ENCODE measurements around the gene XYLT2. TPM values are rescaled to one million over a fixed set of nuclear protein-coding genes. Genes with fewer than 3 reads are reported as not detected.

Gene XYLT2
- total RNA-seq, 1 experiment from 2014 or later: 26.4 TPM

GRCh38 chr17:50312308-50312707, 33.6 kb upstream of the XYLT2 start:
- H2BK15ac ChIP-seq (ENCODE audit: low read depth, low read length): no peak overlapping the region
- no peak overlapping the region for H3K4me2 ChIP-seq (ENCODE audit: insufficient read depth, insufficient read length, low read length)
- H3K27ac ChIP-seq (ENCODE audit: insufficient read length, low read depth, low read length): no peak overlapping the region
- no peak overlapping the region for H2AK5ac ChIP-seq (ENCODE audit: insufficient read length, low read length)
- H3T11ph ChIP-seq (ENCODE audit: low read length): no peak overlapping the region
- no peak for DNase-seq
- no peak overlapping the region for H3K9ac ChIP-seq (ENCODE audit: extremely low read depth, insufficient read length, low read length)
- H3K18ac ChIP-seq (ENCODE audit: insufficient read length, low read depth, low read length): no peak overlapping the region
- H3K9me3 ChIP-seq (ENCODE audit: control insufficient read depth, low read depth, low read length): no peaks in the 10 kb centered on the region
- Mint-ChIP-seq H3K9me3 (peaks cover 4 to 15% of the 10 kb centered on the region in 2 experiments; a peak in 2 of 5 replicates), H3K27me3 (ENCODE audit: low read depth) (peaks cover 10% of the 10 kb centered on the region), H3K27ac (peak overlapping the region in 2 of 3 experiments; percentile 64 to 65; a peak in 2 of 7 replicates), H3K4me3 (no peak overlapping the region), H3K36me3 (ENCODE audit: insufficient read depth in 1 of 3, low read depth in 3 of 3) (peaks cover 0 to 18% (median 0%) of the 10 kb centered on the region in 3 experiments; a peak in 3 of 7 replicates), H3K4me1 (peaks cover 31 to 37% of the 10 kb centered on the region in 2 experiments)
- no peaks in the 10 kb centered on the region for H3K79me2 ChIP-seq (ENCODE audit: insufficient read depth, low read length)
- no peak overlapping the region for H3K56ac ChIP-seq (ENCODE audit: insufficient read length, low read depth, low read length)
- no peak for TF ChIP-seq CTCF (conservative IDR thresholded peaks at IDR 0.05)
- H3K23ac ChIP-seq (ENCODE audit: insufficient read length, low read depth, low read length): no peak overlapping the region
- no peak overlapping the region for H2BK12ac ChIP-seq (ENCODE audit: insufficient read length, low read depth, low read length)
- no peak overlapping the region for H3K14ac ChIP-seq (ENCODE audit: insufficient read depth, low read length)
- no peak overlapping the region for H4K91ac ChIP-seq (ENCODE audit: insufficient read length, low read depth, low read length)
- no peak overlapping the region for H4K5ac ChIP-seq (ENCODE audit: insufficient read length, low read depth, low read length)
- no peaks in the 10 kb centered on the region for H3K27me3 ChIP-seq (ENCODE audit: insufficient read depth, low read length)
- no peak overlapping the region for H2BK20ac ChIP-seq (ENCODE audit: low read depth, low read length, poor library complexity, severe bottlenecking)
- peaks cover 8% of the 10 kb centered on the region for H3K4me1 ChIP-seq (ENCODE audit: insufficient read depth, low read length)
- no peaks in the 10 kb centered on the region for H3K23me2 ChIP-seq (ENCODE audit: insufficient read length, low read depth, low read length, poor library complexity, severe bottlenecking)
- H3K79me1 ChIP-seq (ENCODE audit: insufficient read depth, low read depth, low read length, poor library complexity, severe bottlenecking): no peaks in the 10 kb centered on the region
- no CpG with 5 or more reads among the region's 5 CpGs for WGBS (ENCODE audit: extremely low coverage, insufficient read length, low lambda C conversion rate)
- no peak overlapping the region for H2BK120ac ChIP-seq (ENCODE audit: low read depth, low read length, poor library complexity, severe bottlenecking)
- no peak overlapping the region for H3K4ac ChIP-seq (ENCODE audit: low read depth, low read length)
- no peak overlapping the region for H2BK5ac ChIP-seq (ENCODE audit: insufficient read length, low read length)
- no peaks in the 10 kb centered on the region for H4K20me1 ChIP-seq (ENCODE audit: control insufficient read depth, insufficient read depth, insufficient read length)
- H4K8ac ChIP-seq (replicated peaks; ENCODE audit: insufficient read length, low read depth, low read length): no peak overlapping the region
- no peak overlapping the region for H2AFZ ChIP-seq (ENCODE audit: low read length)
